RWPE1 (cell line): ENCODE data around the gene LENG1.
"Not testable (repeated sequence)": the region's sequence is repeated elsewhere in the genome, so short reads cannot be mapped to it uniquely, and the experiment has no call there.

Source experiments
- CTCF ChIA-PET: fragments of 350-600 bp; sonication (Branson Sonifier 250); formaldehyde crosslinking; extraction: SDS; loops from one replicate; lab custom pipeline; 2021; lab: Yijun Ruan, JAX
- POLR2A ChIA-PET: fragments of 400-600 bp; formaldehyde crosslinking; extraction: SDS; loops from one replicate; lab custom pipeline; 2020; ENCODE audit warnings: antibody characterized with exemption; ENCODE audit not compliant: low non-redundant PET; lab: Yijun Ruan, JAX
- DNase-seq: peaks from one replicate; pipeline ENCODE4 v3.0.0; 2012; ENCODE audit warnings: low spot score
- H3K27ac ChIP-seq: fragments of 450-650 bp; 2 replicates; pipeline ENCODE4 v1.5.1; 2017
- TF ChIP-seq, protein P1 (sequence below): fragments of 450-650 bp; conservative IDR thresholded peaks from 2 replicates; pipeline ENCODE4 v1.5.1; 2017; ENCODE audit warnings: low read depth, mild to moderate bottlenecking

LENG1 gene

DNA sequence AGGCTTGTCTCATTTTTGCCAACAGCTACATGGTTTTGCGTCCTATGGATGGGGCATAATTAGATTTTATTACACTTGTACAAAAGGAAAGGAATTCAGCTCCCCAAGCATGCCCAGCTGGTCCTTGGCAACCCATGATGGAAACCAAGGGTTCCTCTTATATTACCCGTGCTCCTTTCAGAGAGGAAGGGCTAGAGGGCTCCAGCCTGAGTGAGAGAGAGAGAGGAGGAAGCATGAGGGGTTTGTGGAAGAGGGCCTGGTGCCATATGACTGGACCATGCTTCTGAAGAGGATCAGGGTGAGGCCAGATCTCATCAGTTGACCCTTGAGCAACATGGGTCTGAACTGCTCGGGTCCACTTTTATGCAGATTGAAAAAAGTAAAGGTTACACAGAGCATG lies 37.6 kb upstream of the LENG1 start:
- POLR2A ChIA-PET = no interaction called here
- CTCF ChIA-PET = no interaction called here
- DNase-seq = no peak
- H3K27ac ChIP-seq = peak overlapping the region; percentile 69
- TF ChIP-seq, protein P1, sequence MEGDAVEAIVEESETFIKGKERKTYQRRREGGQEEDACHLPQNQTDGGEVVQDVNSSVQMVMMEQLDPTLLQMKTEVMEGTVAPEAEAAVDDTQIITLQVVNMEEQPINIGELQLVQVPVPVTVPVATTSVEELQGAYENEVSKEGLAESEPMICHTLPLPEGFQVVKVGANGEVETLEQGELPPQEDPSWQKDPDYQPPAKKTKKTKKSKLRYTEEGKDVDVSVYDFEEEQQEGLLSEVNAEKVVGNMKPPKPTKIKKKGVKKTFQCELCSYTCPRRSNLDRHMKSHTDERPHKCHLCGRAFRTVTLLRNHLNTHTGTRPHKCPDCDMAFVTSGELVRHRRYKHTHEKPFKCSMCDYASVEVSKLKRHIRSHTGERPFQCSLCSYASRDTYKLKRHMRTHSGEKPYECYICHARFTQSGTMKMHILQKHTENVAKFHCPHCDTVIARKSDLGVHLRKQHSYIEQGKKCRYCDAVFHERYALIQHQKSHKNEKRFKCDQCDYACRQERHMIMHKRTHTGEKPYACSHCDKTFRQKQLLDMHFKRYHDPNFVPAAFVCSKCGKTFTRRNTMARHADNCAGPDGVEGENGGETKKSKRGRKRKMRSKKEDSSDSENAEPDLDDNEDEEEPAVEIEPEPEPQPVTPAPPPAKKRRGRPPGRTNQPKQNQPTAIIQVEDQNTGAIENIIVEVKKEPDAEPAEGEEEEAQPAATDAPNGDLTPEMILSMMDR = no peak

DNA sequence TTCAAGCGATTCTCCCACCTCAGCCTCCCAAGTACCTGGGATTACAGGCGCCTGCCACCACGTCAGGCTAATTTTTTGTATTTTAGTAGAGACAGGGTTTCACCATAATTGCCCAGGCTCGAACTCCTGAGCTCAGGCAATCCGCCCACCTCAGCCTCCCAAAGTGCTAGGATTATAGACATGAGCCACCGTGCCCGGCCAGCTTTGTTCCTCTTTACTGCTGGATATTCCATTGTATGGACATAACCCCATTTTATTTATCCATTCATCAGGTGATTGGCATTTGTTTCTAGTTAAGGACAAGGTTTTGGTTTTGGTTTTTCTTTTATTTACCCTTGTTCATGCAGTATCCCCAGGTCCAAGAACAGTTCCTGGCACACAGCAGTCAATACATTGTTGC lies 37.0 kb upstream of the LENG1 start:
- ChIA-PET CTCF (no interaction called here), POLR2A (no interaction called here)
- H3K27ac ChIP-seq = peak overlapping the region; percentile 65
- TF ChIP-seq, protein P1 = no peak
- no peak for DNase-seq

DNA sequence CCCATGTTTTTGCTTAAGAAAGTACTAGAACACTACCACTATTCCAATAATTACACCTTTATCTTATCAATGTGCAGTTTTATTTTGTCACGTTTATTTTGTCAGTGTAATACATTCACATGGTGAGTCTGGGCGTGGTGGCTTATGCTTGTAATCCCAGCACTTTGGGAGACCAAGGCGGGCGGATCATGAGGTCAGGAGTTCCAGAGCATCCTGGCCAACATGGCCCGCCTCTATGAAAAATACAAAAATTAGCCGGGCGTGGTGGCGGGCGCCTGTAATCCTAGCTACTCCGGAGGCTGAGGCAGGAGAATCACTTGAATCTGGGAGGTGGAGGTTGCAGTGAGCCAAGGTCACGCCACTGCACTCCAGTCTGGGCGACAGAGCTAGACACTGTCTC lies 34.9 kb upstream of the LENG1 start:
- CTCF ChIA-PET, POLR2A ChIA-PET, DNase-seq, H3K27ac ChIP-seq: not testable (repeated sequence)

DNA sequence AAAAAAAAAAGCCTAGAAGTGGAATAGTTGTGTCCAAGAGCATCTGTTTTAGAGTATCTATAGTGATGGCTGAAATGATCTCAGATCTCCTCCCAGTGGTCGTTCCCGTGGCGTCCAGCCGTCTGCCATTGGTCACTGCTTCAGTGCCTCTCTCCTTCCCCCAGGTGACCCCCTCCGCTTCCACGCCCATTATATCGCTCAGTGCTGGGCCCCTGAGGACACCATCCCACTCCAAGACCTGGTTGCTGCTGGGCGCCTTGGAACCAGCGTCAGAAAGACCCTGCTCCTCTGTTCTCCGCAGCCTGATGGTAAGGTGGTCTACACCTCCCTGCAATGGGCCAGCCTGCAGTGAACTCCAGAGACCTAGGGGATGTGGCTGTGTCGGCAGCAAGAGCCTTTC lies 33.5 kb upstream of the LENG1 start:
- DNase-seq = no peak
- ChIA-PET CTCF (no interaction called here), POLR2A (no interaction called here)
- TF ChIP-seq, protein P1 = no peak
- H3K27ac ChIP-seq = 0 out of 2 replicates have a peak overlapping the region, but pooled peaks have one; percentile 12

DNA sequence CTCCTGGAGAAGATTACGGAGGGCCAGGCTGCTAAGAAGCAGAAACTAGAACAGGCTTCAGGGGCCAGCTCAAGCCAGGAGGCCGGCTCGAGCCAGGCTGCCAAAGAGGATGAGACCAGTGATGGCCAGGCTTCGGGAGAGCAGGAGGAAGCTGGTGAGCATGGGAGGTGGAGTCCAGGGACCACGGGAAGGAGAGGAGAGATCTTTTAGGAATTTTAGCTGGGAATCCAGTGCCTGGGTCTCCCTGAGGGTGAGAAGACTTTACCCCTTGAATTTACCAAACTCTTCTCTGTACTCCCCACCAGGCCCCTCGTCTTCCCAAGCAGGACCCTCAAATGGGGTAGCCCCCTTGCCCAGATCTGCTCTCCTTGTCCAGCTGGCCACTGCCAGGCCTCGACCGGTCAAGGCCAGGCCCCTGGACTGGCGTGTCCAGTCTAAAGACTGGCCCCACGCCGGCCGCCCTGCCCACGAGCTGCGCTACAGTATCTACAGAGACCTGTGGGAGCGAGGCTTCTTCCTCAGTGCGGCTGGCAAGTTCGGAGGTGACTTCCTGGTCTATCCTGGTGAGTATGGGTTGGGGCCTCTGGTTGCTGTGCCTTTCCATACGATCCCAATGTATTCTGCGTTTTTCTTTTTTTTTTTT lies 32.4 kb upstream of the LENG1 start:
- CTCF ChIA-PET = no interaction called here
- peak overlapping the region; percentile 95 for H3K27ac ChIP-seq
- POLR2A ChIA-PET = interaction anchor here (0.5 kb wide), 1 partner anchor 41 kb away, joined by 4 read pairs; no protein-coding TSS in a partner anchor
- DNase-seq = no peak
- TF ChIP-seq, protein P1 = no peak

DNA sequence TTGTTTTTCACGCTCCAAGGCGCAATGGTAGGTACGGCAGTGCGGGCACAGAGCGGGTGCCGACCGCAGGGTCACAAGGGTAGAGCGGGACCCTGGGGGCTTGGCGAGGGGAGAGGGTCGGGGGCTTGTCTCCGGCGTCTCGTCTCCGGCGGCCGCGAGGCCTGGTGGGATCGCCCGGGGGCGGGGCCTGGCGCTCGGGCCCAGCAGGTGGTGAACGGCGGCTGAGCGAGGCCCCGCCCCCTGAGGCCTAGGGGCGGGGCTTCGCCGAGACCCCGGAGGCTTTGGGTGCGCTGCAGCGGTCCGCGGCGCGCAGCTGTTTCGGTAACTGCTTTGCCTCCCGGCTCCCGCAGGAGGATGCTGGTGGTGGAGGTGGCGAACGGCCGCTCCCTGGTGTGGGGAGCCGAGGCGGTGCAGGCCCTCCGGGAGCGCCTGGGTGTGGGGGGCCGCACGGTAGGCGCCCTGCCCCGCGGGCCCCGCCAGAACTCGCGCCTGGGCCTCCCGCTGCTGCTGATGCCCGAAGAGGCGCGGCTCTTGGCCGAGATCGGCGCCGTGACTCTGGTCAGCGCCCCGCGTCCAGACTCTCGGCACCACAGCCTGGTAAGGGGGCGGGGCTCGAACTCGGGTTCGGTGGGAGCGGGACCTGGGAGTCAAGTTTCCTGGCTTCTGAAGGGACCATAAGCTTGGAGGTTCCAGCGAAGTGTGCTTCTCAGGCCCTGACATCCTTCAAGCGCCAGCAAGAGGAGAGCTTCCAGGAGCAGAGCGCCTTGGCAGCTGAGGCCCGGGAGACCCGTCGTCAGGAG lies 31.7 kb upstream of the LENG1 start, which contains the start of gene TSEN34:
Gene TSEN34, plus strand, starts transcription at position 298 of the 800 bp plus-strand sequence. Its CDS starts 57 bp downstream, at position 355.
- peak within 1 kb of the TSS; percentile 95 for H3K27ac ChIP-seq
- peak; percentile 72 for DNase-seq
- ChIA-PET CTCF (interaction anchor here (0.6 kb wide), 1 partner anchor 22 kb away, joined by 5 read pairs; no protein-coding TSS in a partner anchor), POLR2A (interaction anchor here (0.5 to 1.7 kb wide), 2 partner anchors 9 to 40 kb away, joined by 4 to 9 read pairs; partner anchors contain the start of gene RPS9)
- TF ChIP-seq, protein P1 = no peak
